SK-N-SH treated with all-trans-retinoic acid at 6 μM for 48 hours (cell line): ENCODE results near the gene GRIN3A.

ENCODE experiments used
- ATAC-seq: fragments of 200-7000 bp; cut with Tn5 transposase; 3 replicates; pipeline ENCODE4 v1.9.1; 2020; ENCODE audit warnings: mild to moderate bottlenecking, moderate library complexity
- ARNTL ChIP-seq: fragments of 450-650 bp; formaldehyde crosslinking; IDR thresholded peaks from 2 replicates; pipeline ENCODE4 v1.5.0; 2020; ENCODE audit warnings: low read depth, mild to moderate bottlenecking, moderate library complexity, borderline replicate concordance
- BACH2 ChIP-seq: fragments of 250-450 bp; sonication (Bioruptor Pico); IDR thresholded peaks from 2 replicates; pipeline ENCODE4 v1.9.0; 2021; ENCODE audit warnings: mild to moderate bottlenecking, borderline replicate concordance
- CREB5 ChIP-seq: fragments of 250-450 bp; sonication (Bioruptor Pico); IDR thresholded peaks from 2 replicates; pipeline ENCODE4 v1.5.1; 2020; ENCODE audit warnings: low read depth, mild to moderate bottlenecking, moderate library complexity
- CSDC2 ChIP-seq: fragments of 250-450 bp; sonication (Bioruptor Pico); IDR thresholded peaks from 2 replicates; pipeline ENCODE4 v1.5.0; 2020; ENCODE audit warnings: mild to moderate bottlenecking, moderate library complexity
- CSRNP3 ChIP-seq: fragments of 250-450 bp; sonication (Bioruptor Pico); IDR thresholded peaks from 2 replicates; pipeline ENCODE4 v1.5.1; 2021; ENCODE audit warnings: mild to moderate bottlenecking, moderate library complexity
- GLIS3 ChIP-seq: fragments of 250-450 bp; sonication (Bioruptor Pico); IDR thresholded peaks from 2 replicates; pipeline ENCODE4 v1.5.0; 2020; ENCODE audit warnings: mild to moderate bottlenecking, moderate library complexity
- ISL1 ChIP-seq: fragments of 250-450 bp; sonication (Bioruptor Pico); IDR thresholded peaks from 2 replicates; pipeline ENCODE4 v2.1.2; 2022; ENCODE audit warnings: mild to moderate bottlenecking, moderate library complexity
- OSR1 ChIP-seq: fragments of 250-450 bp; sonication (Bioruptor Pico); IDR thresholded peaks from 2 replicates; pipeline ENCODE4 v1.8.0; 2022; ENCODE audit warnings: moderate library complexity, mild to moderate bottlenecking, inconsistent platforms
- PATZ1 ChIP-seq: fragments of 250-450 bp; sonication (Bioruptor Pico); IDR thresholded peaks from 2 replicates; pipeline ENCODE4 v1.8.0; 2020; ENCODE audit warnings: mild to moderate bottlenecking, moderate library complexity, borderline replicate concordance
- POU6F1 ChIP-seq: fragments of 250-450 bp; sonication (Bioruptor Pico); IDR thresholded peaks from 2 replicates; pipeline ENCODE4 v1.8.0; 2021; ENCODE audit warnings: low read depth, mild to moderate bottlenecking, moderate library complexity, borderline replicate concordance
- PPARA ChIP-seq: fragments of 250-450 bp; sonication (Bioruptor Pico); IDR thresholded peaks from 2 replicates; pipeline ENCODE4 v1.5.0; 2020; ENCODE audit warnings: mild to moderate bottlenecking, borderline replicate concordance
- RARB ChIP-seq: fragments of 250-450 bp; sonication (Bioruptor Pico); IDR thresholded peaks from 2 replicates; pipeline ENCODE4 v1.8.0; 2021; ENCODE audit warnings: mild to moderate bottlenecking, moderate library complexity
- TCF4 ChIP-seq: fragments of 250-450 bp; sonication (Bioruptor Pico); IDR thresholded peaks from 2 replicates; pipeline ENCODE4 v1.8.0; 2021; ENCODE audit warnings: mild to moderate bottlenecking, moderate library complexity, borderline replicate concordance
- TOX ChIP-seq: fragments of 250-450 bp; sonication (Bioruptor Pico); IDR thresholded peaks from 2 replicates; pipeline ENCODE4 v1.8.0; 2021; ENCODE audit warnings: mild to moderate bottlenecking, moderate library complexity, borderline replicate concordance
- TSHZ2 ChIP-seq: fragments of 250-450 bp; sonication (Bioruptor Pico); IDR thresholded peaks from 2 replicates; pipeline ENCODE4 v1.5.0; 2020; ENCODE audit warnings: mild to moderate bottlenecking, moderate library complexity
- ZC3H10 ChIP-seq: fragments of 250-450 bp; sonication (Bioruptor Pico); IDR thresholded peaks from 2 replicates; pipeline ENCODE4 v1.5.1; 2021; ENCODE audit warnings: mild to moderate bottlenecking, moderate library complexity
- ZFP3 ChIP-seq: fragments of 250-450 bp; sonication (Bioruptor Pico); IDR thresholded peaks from 2 replicates; pipeline ENCODE4 v1.5.0; 2020; ENCODE audit warnings: mild to moderate bottlenecking, moderate library complexity
- ZFP30 ChIP-seq: fragments of 450-650 bp; formaldehyde crosslinking; IDR thresholded peaks from 2 replicates; pipeline ENCODE4 v1.5.0; 2022; ENCODE audit warnings: mild to moderate bottlenecking, moderate library complexity
- ZNF565 ChIP-seq: fragments of 450-650 bp; formaldehyde crosslinking; conservative IDR thresholded peaks from 2 replicates; pipeline ENCODE4 v1.5.0; 2020; ENCODE audit warnings: low read depth, mild to moderate bottlenecking, moderate library complexity
- ZNF70 ChIP-seq: fragments of 450-650 bp; formaldehyde crosslinking; IDR thresholded peaks from 2 replicates; pipeline ENCODE4 v1.5.0; 2020; ENCODE audit warnings: mild to moderate bottlenecking, moderate library complexity
- ZNF8 ChIP-seq: fragments of 450-650 bp; formaldehyde crosslinking; IDR thresholded peaks from 2 replicates; pipeline ENCODE4 v1.5.0; 2020; ENCODE audit warnings: mild to moderate bottlenecking, moderate library complexity

GRIN3A gene

GRCh38 chr9:101618698-101619097 lies 119.7 kb downstream of the GRIN3A start:
- no peak for TF ChIP-seq PATZ1 (CRISPR knock-in tag)
- no peak for TF ChIP-seq RARB
- TF ChIP-seq ZFP30 (CRISPR knock-in tag) = no peak
- no peak for TF ChIP-seq CREB5 (CRISPR knock-in tag)
- TF ChIP-seq CSDC2 (CRISPR knock-in tag) = no peak
- TF ChIP-seq GLIS3 (CRISPR knock-in tag) = no peak
- no peak for TF ChIP-seq ZFP3 (CRISPR knock-in tag)
- TF ChIP-seq TCF4 = no peak
- no peak for TF ChIP-seq BACH2 (CRISPR knock-in tag)
- TF ChIP-seq ZNF70 (CRISPR knock-in tag) = no peak
- no peak for TF ChIP-seq ZNF8 (CRISPR knock-in tag)
- no peak for TF ChIP-seq TSHZ2 (CRISPR knock-in tag)
- TF ChIP-seq POU6F1 = no peak
- no peak for ATAC-seq

- TF ChIP-seq PATZ1 (CRISPR knock-in tag) (no peak), ZNF70 (CRISPR knock-in tag) (no peak), CREB5 (CRISPR knock-in tag) (no peak), CSDC2 (CRISPR knock-in tag) (no peak), ZFP30 (CRISPR knock-in tag) (no peak), ZNF565 (CRISPR knock-in tag) (no peak), ISL1 (no peak), ZNF8 (CRISPR knock-in tag) (no peak), ZC3H10 (CRISPR knock-in tag) (no peak), TOX (no peak), ARNTL (CRISPR knock-in tag) (no peak), TSHZ2 (CRISPR knock-in tag) (no peak), BACH2 (CRISPR knock-in tag) (no peak), CSRNP3 (CRISPR knock-in tag) (no peak), PPARA (CRISPR knock-in tag) (no peak), OSR1 (CRISPR knock-in tag) (no peak)
- TF ChIP-seq, all 23 proteins: peak for 0
- no peak for ATAC-seq
These were observed 132.9 kb downstream of the GRIN3A start for GRCh38 chr9:101605547-101605946.
